MM.1S (cell line): ENCODE data around the gene TTLL11.

Experiments used
- EZH2 ChIP-seq: fragments of 300-600 bp; sonication (generic); optimal IDR thresholded peaks from 2 replicates; pipeline ENCODE3; 2017; ENCODE audit warnings: low read depth, mild to moderate bottlenecking, antibody characterized with exemption, low read length, mixed read lengths
- EZH2phosphoT487 ChIP-seq: fragments of 300-600 bp; sonication (generic); IDR thresholded peaks from 2 replicates; pipeline ENCODE4 v1.6.1; 2018; ENCODE audit warnings: antibody characterized with exemption, low read length
- TF ChIP-seq, protein P1 (sequence below): fragments of 300-600 bp; sonication (generic); IDR thresholded peaks from 2 replicates; pipeline ENCODE4 v1.5.1; 2016; ENCODE audit warnings: antibody characterized with exemption, low read length, mixed read lengths

GRCh38 chr9:121900163-121900562 is 192.9 kb downstream of the TTLL11 start:
- TF ChIP-seq, protein P1, sequence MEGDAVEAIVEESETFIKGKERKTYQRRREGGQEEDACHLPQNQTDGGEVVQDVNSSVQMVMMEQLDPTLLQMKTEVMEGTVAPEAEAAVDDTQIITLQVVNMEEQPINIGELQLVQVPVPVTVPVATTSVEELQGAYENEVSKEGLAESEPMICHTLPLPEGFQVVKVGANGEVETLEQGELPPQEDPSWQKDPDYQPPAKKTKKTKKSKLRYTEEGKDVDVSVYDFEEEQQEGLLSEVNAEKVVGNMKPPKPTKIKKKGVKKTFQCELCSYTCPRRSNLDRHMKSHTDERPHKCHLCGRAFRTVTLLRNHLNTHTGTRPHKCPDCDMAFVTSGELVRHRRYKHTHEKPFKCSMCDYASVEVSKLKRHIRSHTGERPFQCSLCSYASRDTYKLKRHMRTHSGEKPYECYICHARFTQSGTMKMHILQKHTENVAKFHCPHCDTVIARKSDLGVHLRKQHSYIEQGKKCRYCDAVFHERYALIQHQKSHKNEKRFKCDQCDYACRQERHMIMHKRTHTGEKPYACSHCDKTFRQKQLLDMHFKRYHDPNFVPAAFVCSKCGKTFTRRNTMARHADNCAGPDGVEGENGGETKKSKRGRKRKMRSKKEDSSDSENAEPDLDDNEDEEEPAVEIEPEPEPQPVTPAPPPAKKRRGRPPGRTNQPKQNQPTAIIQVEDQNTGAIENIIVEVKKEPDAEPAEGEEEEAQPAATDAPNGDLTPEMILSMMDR, result no peak
- TF ChIP-seq EZH2, result no peak
- TF ChIP-seq EZH2phosphoT487, result no peak
